OCI-LY1 (cell line): ENCODE results near the gene PVALEF.

Experiments
- H2AFZ ChIP-seq: fragments of 200-600 bp; sonication (generic), shearing (Covaris generic); 2 replicates; pipeline ENCODE4 v1.6.0; 2014; ENCODE audit warnings: antibody characterized with exemption, mild to moderate bottlenecking, low read length
- H3F3A ChIP-seq: fragments of 200-600 bp; sonication (generic), shearing (Covaris generic); 2 replicates; pipeline ENCODE4 v1.6.0; 2014; ENCODE audit warnings: mild to moderate bottlenecking, antibody characterized with exemption, low read length, moderate library complexity; ENCODE audit not compliant: insufficient read depth
- H3K27ac ChIP-seq: fragments of 200-600 bp; sonication (generic); 2 replicates; pipeline ENCODE4 v1.5.1; 2014; ENCODE audit warnings: low read length, mixed run types, mild to moderate bottlenecking, low read depth; ENCODE audit not compliant: poor library complexity, severe bottlenecking
- H3K27me3 ChIP-seq: fragments of 200-600 bp; sonication (generic); 2 replicates; pipeline ENCODE4 v1.6.0; 2014; ENCODE audit warnings: antibody characterized with exemption, mild to moderate bottlenecking, low read length, moderate library complexity; ENCODE audit not compliant: insufficient read depth
- H3K36me3 ChIP-seq: fragments of 200-600 bp; sonication (generic); 2 replicates; pipeline ENCODE4 v1.6.1; 2014; ENCODE audit warnings: mild to moderate bottlenecking, antibody characterized with exemption, low read length, moderate library complexity, mixed read lengths; ENCODE audit not compliant: insufficient read depth
- H3K4me1 ChIP-seq: fragments of 200-600 bp; sonication (generic); 2 replicates; pipeline ENCODE4 v1.5.1; 2014; ENCODE audit warnings: mild to moderate bottlenecking, low read length, moderate library complexity; ENCODE audit not compliant: insufficient read depth, severe bottlenecking
- H3K4me2 ChIP-seq: fragments of 200-600 bp; sonication (generic), shearing (Covaris generic); 2 replicates; pipeline ENCODE4 v1.6.1; 2014; ENCODE audit warnings: low read length
- H3K4me3 ChIP-seq: fragments of 200-600 bp; sonication (generic); 2 replicates; pipeline ENCODE4 v1.5.1; 2014; ENCODE audit warnings: low read length, low read depth, mild to moderate bottlenecking, mixed read lengths; ENCODE audit not compliant: poor library complexity, severe bottlenecking
- H3K79me2 ChIP-seq: fragments of 200-600 bp; shearing (Covaris generic); 2 replicates; pipeline ENCODE4 v1.6.1; 2016; ENCODE audit warnings: mixed run types, low read length, mixed read lengths; ENCODE audit not compliant: insufficient read depth
- H3K9ac ChIP-seq: fragments of 200-600 bp; sonication (generic), shearing (Covaris generic); 2 replicates; pipeline ENCODE4 v1.6.1; 2014; ENCODE audit warnings: mild to moderate bottlenecking, low read length, mixed read lengths
- H3K9me2 ChIP-seq: fragments of 200-600 bp; sonication (generic), shearing (Covaris generic); 2 replicates; pipeline ENCODE4 v1.6.1; 2014; ENCODE audit warnings: low read depth, mild to moderate bottlenecking, low read length, mixed read lengths
- H3K9me3 ChIP-seq: fragments of 200-600 bp; shearing (Covaris generic); 2 replicates; pipeline ENCODE4 v1.6.1; 2014; ENCODE audit warnings: low read length, mixed read lengths
- H4K20me1 ChIP-seq: fragments of 200-600 bp; sonication (generic), shearing (Covaris generic); 2 replicates; pipeline ENCODE4 v1.6.0; 2016; ENCODE audit warnings: mild to moderate bottlenecking, low read length; ENCODE audit not compliant: insufficient read depth
- CTCF ChIP-seq: fragments of 200-600 bp; sonication (generic), shearing (Covaris generic); IDR thresholded peaks from 2 replicates; pipeline ENCODE4 v1.5.1; 2017; ENCODE audit warnings: mild to moderate bottlenecking, antibody characterized with exemption, low read length, moderate library complexity, mixed read lengths
- EZH2 ChIP-seq: fragments of 200-600 bp; sonication (generic), shearing (Covaris generic); IDR thresholded peaks from 2 replicates; pipeline ENCODE4 v1.8.0; 2017; ENCODE audit warnings: borderline replicate concordance, mixed run types, mild to moderate bottlenecking, antibody characterized with exemption, low read length, moderate library complexity, mixed read lengths

The PVALEF gene

DNA sequence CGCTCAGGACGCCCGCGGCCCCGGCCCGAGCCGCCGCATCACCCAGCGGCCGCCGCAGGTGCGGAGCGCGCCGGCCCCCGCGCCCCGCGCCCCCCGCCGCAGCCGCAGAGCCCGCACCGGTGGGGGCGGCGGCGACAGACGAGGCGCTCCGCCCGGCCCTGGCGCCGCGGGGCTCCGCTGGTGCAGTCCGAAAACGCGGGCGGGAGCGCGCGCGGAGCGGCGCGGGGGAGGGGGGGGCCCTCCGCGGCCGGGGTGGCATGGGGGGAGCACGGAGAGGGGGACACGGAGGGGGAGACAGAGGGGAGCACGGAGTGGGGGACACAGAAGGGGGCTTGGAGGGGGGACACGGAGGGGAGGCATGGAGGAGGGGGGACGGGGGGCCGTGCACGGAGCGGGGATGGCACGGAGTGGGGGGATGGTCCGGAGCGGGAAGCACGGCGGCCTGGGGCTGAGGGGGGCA is 756 bp downstream of the PVALEF start, which contains the start of gene AATK:
AATK (minus strand) TSS at position 189 of the 460 bp plus-strand sequence. CDS start 229 bp downstream, outside the sequence.
- no peak within 1 kb of the TSS for H3K4me2 ChIP-seq
- no peak within 1 kb of the TSS for H3K27ac ChIP-seq
- no peaks in the 10 kb centered on the region for H3K36me3 ChIP-seq
- H2AFZ ChIP-seq: no peak within 1 kb of the TSS
- TF ChIP-seq EZH2 (no peak), CTCF (no peak)
- no peaks in the 10 kb centered on the region for H3F3A ChIP-seq
- no peaks in the 10 kb centered on the region for H3K4me1 ChIP-seq
- H4K20me1 ChIP-seq: no peaks in the 10 kb centered on the region
- no peak within 1 kb of the TSS for H3K4me3 ChIP-seq
- H3K9me2 ChIP-seq: no peaks in the 10 kb centered on the region
- no peaks in the 10 kb centered on the region for H3K79me2 ChIP-seq
- no peak within 1 kb of the TSS for H3K9ac ChIP-seq
- no peaks in the 10 kb centered on the region for H3K27me3 ChIP-seq
- H3K9me3 ChIP-seq: no peaks in the 10 kb centered on the region

GRCh38 chr17:81167194-81167524 is 1.9 kb downstream of the PVALEF start:
- no peaks in the 10 kb centered on the region for H3K9me2 ChIP-seq
- TF ChIP-seq EZH2: no peak
- no peak for TF ChIP-seq CTCF
- H3K4me3 ChIP-seq: no peak overlapping the region
- H2AFZ ChIP-seq: no peak overlapping the region
- H3K36me3 ChIP-seq: no peaks in the 10 kb centered on the region
- no peak overlapping the region for H3K4me2 ChIP-seq
- H3K27me3 ChIP-seq: no peaks in the 10 kb centered on the region
- H3K27ac ChIP-seq: no peak overlapping the region
- no peaks in the 10 kb centered on the region for H3K4me1 ChIP-seq
- H3F3A ChIP-seq: no peaks in the 10 kb centered on the region
- H4K20me1 ChIP-seq: no peaks in the 10 kb centered on the region
- no peak overlapping the region for H3K9ac ChIP-seq
- no peaks in the 10 kb centered on the region for H3K79me2 ChIP-seq
- H3K9me3 ChIP-seq: no peaks in the 10 kb centered on the region

- no peak for TF ChIP-seq CTCF
- TF ChIP-seq EZH2: no peak
- Histone ChIP-seq H4K20me1 (no peaks in the 10 kb centered on the region), H3K9me2 (no peaks in the 10 kb centered on the region)
These were observed 2.3 kb downstream of the PVALEF start for GRCh38 chr17:81167638-81168037.

More at GRCh38 chr17:81167638-81168037, 2.3 kb downstream of the PVALEF start:
- no peaks in the 10 kb centered on the region for H3K9me3 ChIP-seq
- H3K4me3 ChIP-seq: no peak overlapping the region
- no peak overlapping the region for H3K27ac ChIP-seq
- no peaks in the 10 kb centered on the region for H3K4me1 ChIP-seq
- no peaks in the 10 kb centered on the region for H3K36me3 ChIP-seq
- no peak overlapping the region for H2AFZ ChIP-seq
- no peak overlapping the region for H3K4me2 ChIP-seq
- no peaks in the 10 kb centered on the region for H3K79me2 ChIP-seq
- H3K9ac ChIP-seq: no peak overlapping the region
- no peaks in the 10 kb centered on the region for H3F3A ChIP-seq
- H3K27me3 ChIP-seq: no peaks in the 10 kb centered on the region
